K562 (cell line): ENCODE data around the gene POU3F1. TPM values are rescaled to one million over a fixed set of nuclear protein-coding genes. Genes with fewer than 3 reads are reported as not detected.
A peak's percentile ranks its signal among the peaks of the same experiment; 100 is the strongest.

Experiments
- ARID4B ChIP-seq: sonication (generic); formaldehyde crosslinking; IDR thresholded peaks from 2 replicates; pipeline ENCODE4 v1.8.0; 2022; ENCODE audit warnings: mild to moderate bottlenecking, missing genetic modification reagents
- ATF3 ChIP-seq, 2 experiments: fragments of 450-650 bp in 1 of 2; sonication (generic) in 1 of 2; formaldehyde crosslinking in 1 of 2; IDR thresholded peaks in 1 of 2; conservative IDR thresholded peaks in 1 of 2; 2 replicates each; pipeline versions ENCODE4 v1.6.1 to v1.8.1; 2016 to 2023; ENCODE audit warnings: mild to moderate bottlenecking in 2 of 2, moderate library complexity in 2 of 2, inconsistent platforms in 1 of 2, missing genetic modification reagents in 1 of 2
- CBFB ChIP-seq: sonication (generic); formaldehyde crosslinking; IDR thresholded peaks from 2 replicates; pipeline ENCODE4 v1.4.0; 2020; ENCODE audit warnings: mild to moderate bottlenecking, missing genetic modification reagents
- ESRRB ChIP-seq: fragments of 250-450 bp; sonication (Bioruptor Pico); IDR thresholded peaks from 2 replicates; pipeline ENCODE4 v1.5.0; 2020; ENCODE audit warnings: mild to moderate bottlenecking, moderate library complexity, borderline replicate concordance
- HOMEZ ChIP-seq: fragments of 250-450 bp; sonication (Bioruptor Pico); IDR thresholded peaks from 2 replicates; pipeline ENCODE4 v1.4.0; 2020; ENCODE audit warnings: mild to moderate bottlenecking, moderate library complexity
- NBN ChIP-seq: fragments of 450-650 bp; IDR thresholded peaks from 2 replicates; pipeline ENCODE4 v1.6.1; 2016; ENCODE audit warnings: low read depth, mild to moderate bottlenecking
- NEUROD1 ChIP-seq: fragments of 150-350 bp; IDR thresholded peaks from 2 replicates; pipeline ENCODE4 v1.6.1; 2014; ENCODE audit warnings: borderline replicate concordance, low read length, low read depth; ENCODE audit not compliant: partially characterized antibody
- POLR2G ChIP-seq: fragments of 200-400 bp; formaldehyde crosslinking; IDR thresholded peaks from 2 replicates; pipeline ENCODE4 v1.6.1; 2017; ENCODE audit warnings: low read depth, mild to moderate bottlenecking, antibody characterized with exemption, low read length, moderate library complexity
- PREB ChIP-seq: sonication (generic); formaldehyde crosslinking; IDR thresholded peaks from 2 replicates; pipeline ENCODE4 v1.8.1; 2023; ENCODE audit warnings: mild to moderate bottlenecking, missing genetic modification reagents
- RBM25 ChIP-seq: fragments of 200-400 bp; formaldehyde crosslinking; IDR thresholded peaks from 2 replicates; pipeline ENCODE4 v1.6.1; 2018; ENCODE audit warnings: low read length, low read depth, moderate library complexity; ENCODE audit not compliant: severe bottlenecking
- ZNF347 ChIP-seq: fragments of 450-650 bp; formaldehyde crosslinking; IDR thresholded peaks from 2 replicates; pipeline ENCODE4 v1.4.0; 2020; ENCODE audit warnings: low read depth, mild to moderate bottlenecking, moderate library complexity
- polyA plus RNA-seq, 8 experiments: library from polyadenylated mRNA; depleted of rRNA in 4 of 8; stranded (reverse) in 5 of 8; unstranded in 3 of 8; fragments of >200 nt; fragmentation: Nextera tagmentation in 2 of 8; fragmentation: Illumina TruSeq in 1 of 8; extraction: Ambion mirVana in 2 of 8; extraction: Trizol in 1 of 8; gene quantifications; 2 replicates each; pipeline versions ENCODE4 v1.2.1 to v1.2.3, GENCODE V29; 2011 to 2014; ENCODE audit warnings: inconsistent platforms in 1 of 8, missing spikeins in 1 of 8
- total RNA-seq, 7 experiments: library from RNA; depleted of rRNA in 6 of 7; stranded (reverse); fragments of >200 nt in 6 of 7; fragmentation: Illumina TruSeq in 2 of 7; extraction: Trizol in 2 of 7; gene quantifications; 2 replicates each; pipeline versions ENCODE4 v1.2.1 to v1.2.3, GENCODE V29; 2011 to 2021; ENCODE audit warnings: low replicate concordance in 1 of 7
- TF ChIP-seq, protein P1 (sequence below): sonication (generic); formaldehyde crosslinking; IDR thresholded peaks from 2 replicates; pipeline ENCODE4 v1.8.0; 2022; ENCODE audit warnings: missing genetic modification reagents, mild to moderate bottlenecking, borderline replicate concordance
- TF ChIP-seq, protein P2 (sequence below): fragments of 450-650 bp; conservative IDR thresholded peaks from 2 replicates; pipeline ENCODE4 v1.6.1; 2016; ENCODE audit warnings: missing genetic modification characterization, low read depth, mild to moderate bottlenecking, control low read depth, missing compliant biosample characterization

The POU3F1 gene
- total and polyA plus RNA-seq, 9 of the 15 experiments (the other 6 are each of a cell fraction or from before 2014, with no cell fraction given) = 0.09 TPM; not detected in 8

DNA sequence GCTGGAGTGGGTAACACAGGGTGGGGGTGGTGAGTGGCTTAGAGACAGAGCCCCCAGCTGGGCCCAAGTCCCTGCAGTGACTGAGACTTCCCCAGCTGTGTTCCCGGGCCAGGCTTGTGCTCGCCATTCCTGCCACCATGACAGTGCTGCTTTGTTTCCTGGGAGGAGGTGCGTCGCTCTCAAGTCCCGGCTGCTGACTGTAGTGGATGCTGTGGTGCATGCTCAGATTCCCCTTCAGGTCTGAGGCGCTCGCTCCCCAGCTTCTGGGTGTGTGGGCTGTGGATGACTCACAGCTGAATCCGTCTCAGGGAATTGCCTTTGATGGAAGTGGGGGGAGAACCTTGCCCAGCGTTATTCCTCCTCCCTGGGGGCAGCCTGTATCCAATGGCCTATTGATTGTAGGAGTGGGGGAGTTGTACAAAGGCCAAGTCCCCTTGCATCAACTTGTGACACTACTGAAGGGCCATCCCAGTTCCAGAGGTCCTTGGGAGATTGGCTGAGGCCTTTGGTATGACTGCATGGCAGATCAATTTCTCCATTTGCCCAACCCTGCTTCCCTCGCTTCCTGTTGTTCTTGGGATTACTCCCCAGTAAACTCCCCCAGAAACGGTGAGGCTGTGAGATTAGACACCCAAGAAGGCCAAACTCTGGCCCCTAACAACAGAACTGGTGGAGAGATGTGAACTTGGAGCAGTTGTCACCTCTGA lies 17.8 kb upstream of the POU3F1 start (continued):
- TF ChIP-seq, protein P1, sequence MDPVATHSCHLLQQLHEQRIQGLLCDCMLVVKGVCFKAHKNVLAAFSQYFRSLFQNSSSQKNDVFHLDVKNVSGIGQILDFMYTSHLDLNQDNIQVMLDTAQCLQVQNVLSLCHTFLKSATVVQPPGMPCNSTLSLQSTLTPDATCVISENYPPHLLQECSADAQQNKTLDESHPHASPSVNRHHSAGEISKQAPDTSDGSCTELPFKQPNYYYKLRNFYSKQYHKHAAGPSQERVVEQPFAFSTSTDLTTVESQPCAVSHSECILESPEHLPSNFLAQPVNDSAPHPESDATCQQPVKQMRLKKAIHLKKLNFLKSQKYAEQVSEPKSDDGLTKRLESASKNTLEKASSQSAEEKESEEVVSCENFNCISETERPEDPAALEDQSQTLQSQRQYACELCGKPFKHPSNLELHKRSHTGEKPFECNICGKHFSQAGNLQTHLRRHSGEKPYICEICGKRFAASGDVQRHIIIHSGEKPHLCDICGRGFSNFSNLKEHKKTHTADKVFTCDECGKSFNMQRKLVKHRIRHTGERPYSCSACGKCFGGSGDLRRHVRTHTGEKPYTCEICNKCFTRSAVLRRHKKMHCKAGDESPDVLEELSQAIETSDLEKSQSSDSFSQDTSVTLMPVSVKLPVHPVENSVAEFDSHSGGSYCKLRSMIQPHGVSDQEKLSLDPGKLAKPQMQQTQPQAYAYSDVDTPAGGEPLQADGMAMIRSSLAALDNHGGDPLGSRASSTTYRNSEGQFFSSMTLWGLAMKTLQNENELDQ = no peak
- TF ChIP-seq CBFB (CRISPR knock-in tag) (no peak), ARID4B (CRISPR knock-in tag) (no peak), POLR2G (peak; percentile 34; the same call in 1 of the 2 replicates), NEUROD1 (no peak), ATF3 (IDR thresholded peaks at IDR 0.05) (peak; percentile 75), ATF3 (CRISPR knock-in tag; conservative IDR thresholded peaks at IDR 0.05) (no peak), RBM25 (no peak), NBN (no peak), ESRRB (CRISPR knock-in tag) (no peak), PREB (CRISPR knock-in tag) (no peak), ZNF347 (CRISPR knock-in tag) (no peak), HOMEZ (CRISPR knock-in tag) (no peak)
- TF ChIP-seq, protein P2, sequence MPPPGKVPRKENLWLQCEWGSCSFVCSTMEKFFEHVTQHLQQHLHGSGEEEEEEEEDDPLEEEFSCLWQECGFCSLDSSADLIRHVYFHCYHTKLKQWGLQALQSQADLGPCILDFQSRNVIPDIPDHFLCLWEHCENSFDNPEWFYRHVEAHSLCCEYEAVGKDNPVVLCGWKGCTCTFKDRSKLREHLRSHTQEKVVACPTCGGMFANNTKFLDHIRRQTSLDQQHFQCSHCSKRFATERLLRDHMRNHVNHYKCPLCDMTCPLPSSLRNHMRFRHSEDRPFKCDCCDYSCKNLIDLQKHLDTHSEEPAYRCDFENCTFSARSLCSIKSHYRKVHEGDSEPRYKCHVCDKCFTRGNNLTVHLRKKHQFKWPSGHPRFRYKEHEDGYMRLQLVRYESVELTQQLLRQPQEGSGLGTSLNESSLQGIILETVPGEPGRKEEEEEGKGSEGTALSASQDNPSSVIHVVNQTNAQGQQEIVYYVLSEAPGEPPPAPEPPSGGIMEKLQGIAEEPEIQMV (tag) = no peak
